ENCODE measurements around the gene RRP36. TPM values are rescaled to one million over a fixed set of nuclear protein-coding genes. Genes with fewer than 3 reads are reported as not detected.

RRP36 gene
- total and polyA plus RNA-seq, 4 donors: 30.5 to 49.9 (median 37.7) TPM

DNA sequence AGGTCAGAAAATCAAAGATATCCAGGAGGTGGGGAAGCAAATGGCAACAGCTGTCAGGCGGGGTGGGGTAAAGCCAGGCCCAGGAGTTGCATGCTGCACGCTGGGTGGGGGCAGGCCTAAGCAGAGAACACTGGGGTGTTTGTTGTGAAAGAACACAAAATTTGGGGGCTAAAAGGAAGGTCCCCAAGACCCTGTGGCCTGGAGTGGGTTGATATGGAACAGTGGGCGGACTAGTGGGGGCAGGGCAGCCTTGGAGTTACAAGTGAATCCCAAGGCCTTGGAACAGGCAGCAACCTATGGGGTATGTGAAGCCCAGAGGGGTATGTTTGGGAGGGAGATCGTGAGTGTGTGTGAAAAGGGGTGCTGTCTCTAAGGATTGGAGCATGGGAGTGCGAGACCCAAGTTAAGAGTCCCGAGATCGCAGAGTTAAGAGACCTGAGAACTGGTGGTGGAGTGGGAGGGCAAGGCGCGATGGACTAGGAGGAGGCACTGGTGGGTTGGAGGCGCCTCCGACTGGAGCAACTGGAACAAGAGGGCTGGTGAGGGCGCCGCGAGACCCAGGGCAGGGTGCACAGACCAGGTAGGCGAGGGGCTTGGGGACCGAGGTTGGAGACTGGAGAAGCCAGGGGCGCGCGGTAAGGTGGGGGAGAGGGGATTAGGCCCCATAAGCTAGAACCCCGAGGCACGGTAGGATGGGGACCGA, 31.6 kb downstream of the RRP36 start:
- H3K4me3 ChIP-seq: peak overlapping the region; percentile 75
- H3K4me1 ChIP-seq (ENCODE audit: control insufficient read depth in 5 of 5, insufficient read depth in 5 of 5, low read length in 5 of 5): peaks cover 0 to 31% (median 7%) of the 10 kb centered on the region in 5 donors
- TF ChIP-seq, protein P1, sequence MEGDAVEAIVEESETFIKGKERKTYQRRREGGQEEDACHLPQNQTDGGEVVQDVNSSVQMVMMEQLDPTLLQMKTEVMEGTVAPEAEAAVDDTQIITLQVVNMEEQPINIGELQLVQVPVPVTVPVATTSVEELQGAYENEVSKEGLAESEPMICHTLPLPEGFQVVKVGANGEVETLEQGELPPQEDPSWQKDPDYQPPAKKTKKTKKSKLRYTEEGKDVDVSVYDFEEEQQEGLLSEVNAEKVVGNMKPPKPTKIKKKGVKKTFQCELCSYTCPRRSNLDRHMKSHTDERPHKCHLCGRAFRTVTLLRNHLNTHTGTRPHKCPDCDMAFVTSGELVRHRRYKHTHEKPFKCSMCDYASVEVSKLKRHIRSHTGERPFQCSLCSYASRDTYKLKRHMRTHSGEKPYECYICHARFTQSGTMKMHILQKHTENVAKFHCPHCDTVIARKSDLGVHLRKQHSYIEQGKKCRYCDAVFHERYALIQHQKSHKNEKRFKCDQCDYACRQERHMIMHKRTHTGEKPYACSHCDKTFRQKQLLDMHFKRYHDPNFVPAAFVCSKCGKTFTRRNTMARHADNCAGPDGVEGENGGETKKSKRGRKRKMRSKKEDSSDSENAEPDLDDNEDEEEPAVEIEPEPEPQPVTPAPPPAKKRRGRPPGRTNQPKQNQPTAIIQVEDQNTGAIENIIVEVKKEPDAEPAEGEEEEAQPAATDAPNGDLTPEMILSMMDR (IDR thresholded peaks at IDR 0.05; ENCODE audit: control extremely low read depth, extremely low read depth): no peak
- H3K36me3 ChIP-seq (ENCODE audit: control insufficient read depth in 4 of 4, insufficient read depth in 4 of 4, low read length in 4 of 4): peaks cover 0 to 35% (median 26%) of the 10 kb centered on the region in 4 donors
- H3K27ac ChIP-seq (ENCODE audit: low read depth in 1 of 2, low read length in 1 of 2): peak overlapping the region; percentile 87 to 96
- 13 to 22% methylated on average over 22 of the region's 22 CpGs for WGBS, 2 donors
- DNase-seq: peak in 2 of 3 donors; percentile 44 to 45
- peak overlapping the region; percentile 66 to 87 for H3K9ac ChIP-seq (ENCODE audit: insufficient read depth in 1 of 2, low read length in 2 of 2)
- no peaks in the 10 kb centered on the region for H3K9me3 ChIP-seq (ENCODE audit: control insufficient read depth in 4 of 4, insufficient read depth in 3 of 4, low read length in 3 of 4)
- peak; percentile 2 for ATAC-seq (ENCODE audit: insufficient read depth, low FRiP score)
- no peaks in the 10 kb centered on the region for H3K27me3 ChIP-seq (ENCODE audit: control insufficient read depth in 3 of 3, insufficient read depth in 3 of 3, low read length in 2 of 3)

GRCh38 chr6:43053545-43054205, 32.3 kb downstream of the RRP36 start, which contains the start of gene CUL7:
CUL7 (minus strand) TSS chr6:43053851; CDS start chr6:43052788, 1,063 bp downstream.
- H3K27ac ChIP-seq (ENCODE audit: low read depth in 1 of 2, low read length in 1 of 2): peak within 1 kb of the TSS; percentile 87 to 96

DNA sequence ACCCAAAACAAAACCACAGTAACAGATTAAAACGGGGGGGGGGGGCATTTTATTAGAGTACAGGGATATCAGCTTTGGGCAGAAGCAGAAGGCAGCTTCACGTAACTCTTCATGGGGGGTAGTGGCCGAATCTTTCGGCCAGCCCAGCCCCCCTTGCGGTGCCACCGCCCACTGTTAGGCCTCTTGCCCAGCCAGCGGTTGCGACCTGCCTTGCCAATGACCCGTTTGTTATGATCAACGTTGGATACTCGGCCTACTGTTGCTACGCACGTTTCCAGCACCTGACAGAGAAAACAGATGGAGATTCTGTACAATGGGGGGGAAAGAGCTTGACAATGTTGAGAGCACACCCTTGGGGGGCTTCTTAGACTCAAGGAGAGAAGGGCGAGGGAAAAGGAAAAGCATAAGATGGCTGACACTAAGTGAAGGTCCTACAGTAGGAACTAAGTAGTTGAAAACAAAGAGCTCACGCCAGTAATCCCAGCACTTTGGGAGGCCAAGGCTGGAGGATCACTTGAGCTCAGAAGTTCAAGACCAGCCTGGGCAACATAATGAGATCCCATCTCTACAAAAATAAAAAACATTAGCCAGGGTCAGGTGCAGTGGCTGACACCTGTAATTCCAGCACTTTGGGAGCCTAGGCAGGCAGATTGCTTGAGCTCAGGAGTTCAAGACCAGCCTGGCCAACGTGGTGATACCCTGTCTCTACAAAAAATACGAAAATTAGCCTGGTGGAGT, 33.0 kb downstream of the RRP36 start:
- TF ChIP-seq, protein P1 (IDR thresholded peaks at IDR 0.05; ENCODE audit: control extremely low read depth, extremely low read depth): no peak
- H3K36me3 ChIP-seq (ENCODE audit: control insufficient read depth in 4 of 4, insufficient read depth in 4 of 4, low read length in 4 of 4): peaks cover 0 to 28% (median 24%) of the 10 kb centered on the region in 4 donors
- peaks cover 5 to 39% (median 10%) of the 10 kb centered on the region in 5 donors for H3K4me1 ChIP-seq (ENCODE audit: control insufficient read depth in 5 of 5, insufficient read depth in 5 of 5, low read length in 5 of 5)
- peak overlapping the region; percentile 87 to 96 for H3K27ac ChIP-seq (ENCODE audit: low read depth in 1 of 2, low read length in 1 of 2)
- H3K4me3 ChIP-seq: no peak overlapping the region
- 69 to 71% methylated on average over 17 of the region's 17 CpGs for WGBS, 2 donors
- H3K9me3 ChIP-seq (ENCODE audit: control insufficient read depth in 4 of 4, insufficient read depth in 3 of 4, low read length in 3 of 4): no peaks in the 10 kb centered on the region
- no peaks in the 10 kb centered on the region for H3K27me3 ChIP-seq (ENCODE audit: control insufficient read depth in 3 of 3, insufficient read depth in 3 of 3, low read length in 2 of 3)
- peak overlapping the region; percentile 60 to 87 for H3K9ac ChIP-seq (ENCODE audit: insufficient read depth in 1 of 2, low read length in 2 of 2)
- DNase-seq: peak in 1 of 3 donors; percentile 12
- no peak for ATAC-seq (ENCODE audit: insufficient read depth, low FRiP score)

More at GRCh38 chr6:43053545-43054205, 32.3 kb downstream of the RRP36 start, which contains the start of gene CUL7:
- ATAC-seq (ENCODE audit: insufficient read depth, low FRiP score) (peak; percentile 91), DNase-seq (peak; percentile 96 to 98 (median 97))
- H3K36me3 ChIP-seq (ENCODE audit: control insufficient read depth in 4 of 4, insufficient read depth in 4 of 4, low read length in 4 of 4): peaks cover 0 to 31% (median 27%) of the 10 kb centered on the region in 4 donors
- 2% methylated on average over 36 to 45 of the region's 45 CpGs for WGBS, 2 donors
- H3K9ac ChIP-seq (ENCODE audit: insufficient read depth in 1 of 2, low read length in 2 of 2): peak within 1 kb of the TSS; percentile 66 to 87
- no peaks in the 10 kb centered on the region for H3K9me3 ChIP-seq (ENCODE audit: control insufficient read depth in 4 of 4, insufficient read depth in 3 of 4, low read length in 3 of 4)
- no peaks in the 10 kb centered on the region for H3K27me3 ChIP-seq (ENCODE audit: control insufficient read depth in 3 of 3, insufficient read depth in 3 of 3, low read length in 2 of 3)
- peaks cover 5 to 37% (median 10%) of the 10 kb centered on the region in 5 donors for H3K4me1 ChIP-seq (ENCODE audit: control insufficient read depth in 5 of 5, insufficient read depth in 5 of 5, low read length in 5 of 5)
- H3K4me3 ChIP-seq: peak within 1 kb of the TSS; percentile 75
- TF ChIP-seq, protein P1 (IDR thresholded peaks at IDR 0.05; ENCODE audit: control extremely low read depth, extremely low read depth): no peak
